HG03558 (cell line): Measurements from ENCODE around the gene SZRD1.

ENCODE experiments used
- ATAC-seq: cut with Tn5 transposase; IDR thresholded peaks from one replicate; pipeline ENCODE4 v1.9.1; 2021; ENCODE audit warnings: moderate number of reproducible peaks; ENCODE audit not compliant: unreplicated experiment; ENCODE audit errors: extremely low read depth

The SZRD1 gene

GRCh38 chr1:16393570-16394521 is 26.8 kb downstream of the SZRD1 start:
- ATAC-seq = no peak

- ATAC-seq = no peak
These were observed 27.9 kb downstream of the SZRD1 start for GRCh38 chr1:16394977-16395376.

DNA sequence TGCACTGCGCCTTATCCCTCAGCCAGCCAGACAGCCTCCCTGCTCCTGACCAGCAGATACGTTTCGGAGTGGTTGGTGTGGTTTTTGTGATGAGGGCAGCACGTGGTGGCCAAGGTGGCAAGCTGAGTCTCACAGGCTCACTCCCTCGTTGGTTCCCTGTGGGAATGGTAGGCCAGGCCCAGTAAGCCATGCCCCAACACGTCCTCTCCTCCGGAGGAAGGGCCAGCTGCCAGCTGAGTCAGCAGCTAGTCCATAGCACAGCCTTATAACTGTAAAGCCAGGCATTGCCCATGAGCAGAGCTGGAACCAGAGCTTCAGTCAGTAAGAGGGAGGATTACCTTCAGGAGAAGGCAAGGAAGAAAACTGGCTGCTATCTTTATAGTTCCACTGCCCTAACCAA is 29.5 kb downstream of the SZRD1 start:
- ATAC-seq = no peak

GRCh38 chr1:16397120-16397519 is 30.1 kb downstream of the SZRD1 start:
- no peak for ATAC-seq

GRCh38 chr1:16398371-16398953 is 31.4 kb downstream of the SZRD1 start:
- no peak for ATAC-seq

- no peak for ATAC-seq
These were observed 35.7 kb downstream of the SZRD1 start for GRCh38 chr1:16402742-16403141.

DNA sequence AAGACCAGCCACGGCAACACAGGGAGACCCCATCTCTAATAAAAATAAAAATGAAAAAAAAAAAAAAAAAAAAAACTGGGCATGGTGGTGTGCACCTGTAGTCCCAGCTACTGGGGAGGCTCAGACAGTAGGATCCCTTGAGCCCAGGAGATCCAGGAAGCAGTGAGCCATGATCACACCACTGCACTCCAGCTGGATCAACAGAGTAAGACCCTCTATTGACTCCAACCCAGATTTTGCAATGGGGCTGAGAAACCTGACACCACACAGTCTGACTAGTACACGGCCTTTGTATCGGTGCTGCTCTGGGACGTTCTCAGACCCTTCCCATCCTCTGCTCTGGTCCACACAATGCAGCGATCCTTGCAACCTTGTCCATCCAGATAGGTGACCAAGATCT is 38.4 kb downstream of the SZRD1 start:
- no peak for ATAC-seq

DNA sequence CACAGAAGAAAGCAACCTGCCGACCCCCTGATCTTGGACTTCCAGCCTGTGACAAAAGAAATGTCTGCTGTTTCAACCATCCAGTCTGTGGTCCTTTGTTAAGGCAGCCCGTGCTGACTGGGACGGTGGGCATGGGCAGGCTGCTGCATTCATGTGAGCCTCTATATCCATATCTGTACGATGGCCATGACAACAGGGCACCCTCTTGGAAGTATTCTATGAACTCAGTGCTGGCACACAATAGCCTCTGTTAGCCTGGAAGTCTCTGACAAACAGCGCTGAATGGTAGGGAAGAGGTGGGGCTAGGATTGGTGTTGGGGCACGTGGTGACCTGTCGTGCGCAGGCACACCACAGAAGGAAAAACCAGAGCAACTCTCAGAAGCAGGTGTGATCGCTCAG is 39.8 kb downstream of the SZRD1 start:
- ATAC-seq = no peak

GRCh38 chr1:16409536-16410152 is 42.6 kb downstream of the SZRD1 start:
- no peak for ATAC-seq

DNA sequence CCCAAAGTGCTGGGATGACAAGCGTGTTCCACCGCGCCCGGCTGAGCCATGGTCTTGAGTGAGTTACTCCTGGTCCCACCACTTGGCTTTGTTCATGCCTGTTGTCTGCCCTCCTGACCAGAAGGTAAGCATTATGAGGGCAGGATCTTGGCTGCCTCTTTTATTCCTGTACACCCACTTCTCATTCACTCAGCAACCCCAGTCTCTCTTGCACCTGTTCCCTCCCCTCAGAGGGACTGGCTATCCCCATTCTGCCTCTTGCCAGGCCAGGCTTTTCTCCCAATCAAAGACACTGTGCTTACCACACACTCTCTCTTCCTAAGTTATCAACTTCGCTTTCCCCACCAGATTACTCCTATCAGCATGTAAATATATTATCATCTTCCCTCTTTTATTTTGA is 43.8 kb downstream of the SZRD1 start:
- ATAC-seq = no peak

DNA sequence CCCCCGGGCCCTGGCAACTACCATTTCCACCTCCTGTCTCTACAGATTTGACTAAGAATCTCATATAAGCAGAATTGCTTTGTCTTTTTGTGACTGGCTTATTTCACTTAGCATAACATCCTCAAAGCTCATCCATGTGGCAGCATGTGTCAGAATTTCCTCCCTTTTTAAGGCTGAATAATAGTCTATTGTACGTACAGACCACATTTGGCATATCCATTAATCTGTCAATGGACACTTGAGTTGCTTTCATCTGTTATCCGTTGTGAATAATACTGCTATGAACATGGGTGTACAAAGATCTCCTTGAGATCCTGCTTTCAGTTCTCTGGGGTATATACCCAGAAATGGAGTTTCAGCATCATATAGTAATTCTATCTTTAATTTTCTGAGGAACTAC is 46.1 kb downstream of the SZRD1 start:
- no peak for ATAC-seq

DNA sequence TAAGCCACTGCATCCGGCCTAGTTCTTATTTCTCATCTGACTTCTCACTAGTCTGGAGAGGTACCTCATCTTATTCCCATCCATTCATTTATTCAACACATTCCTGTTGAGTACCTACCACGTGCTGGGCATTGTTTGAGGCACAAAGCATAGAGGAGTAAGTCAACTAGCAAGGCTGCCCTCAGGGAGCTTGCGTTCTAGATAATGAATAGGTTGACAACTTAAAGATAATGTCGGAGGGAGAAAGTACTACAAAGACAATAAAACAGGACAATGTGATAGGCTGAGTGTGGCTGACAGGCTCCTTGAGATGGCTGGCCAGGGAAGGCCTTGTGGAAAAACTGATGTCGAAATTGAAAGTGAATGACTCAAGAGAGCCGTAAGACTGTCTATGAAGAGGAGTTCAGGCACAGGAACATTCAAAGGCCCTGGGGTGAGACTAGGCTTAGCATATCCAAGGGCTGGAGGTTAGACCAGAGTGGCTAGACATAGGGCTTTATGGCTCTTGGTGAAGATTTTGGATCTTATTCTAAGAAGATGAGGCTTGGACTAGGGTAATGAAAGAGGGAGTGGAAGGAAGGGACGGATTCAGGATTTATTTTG is 51.9 kb downstream of the SZRD1 start:
- no peak for ATAC-seq

GRCh38 chr1:16420424-16421118 is 53.5 kb downstream of the SZRD1 start:
- no peak for ATAC-seq

DNA sequence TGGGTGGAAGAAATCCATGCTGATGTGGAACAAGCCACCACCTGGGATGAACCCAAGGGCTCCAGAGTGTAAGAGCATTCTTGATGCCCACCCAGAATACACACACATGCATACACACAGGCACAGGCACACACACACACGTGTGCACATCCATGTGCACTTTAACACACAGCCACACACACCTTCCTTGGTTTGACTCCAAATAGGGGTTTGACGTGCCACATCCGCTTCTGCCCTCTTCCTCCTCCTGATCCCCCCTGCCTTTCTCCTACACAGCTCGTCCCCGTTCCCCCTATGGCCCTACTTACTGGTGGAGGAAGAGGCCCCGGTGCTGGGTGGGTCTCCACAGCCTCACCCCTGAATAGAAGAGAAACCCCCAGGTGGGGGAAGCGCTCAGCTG is 54.2 kb downstream of the SZRD1 start:
- no peak for ATAC-seq

- ATAC-seq = no peak
These were observed 55.0 kb downstream of the SZRD1 start for GRCh38 chr1:16422041-16422440.

DNA sequence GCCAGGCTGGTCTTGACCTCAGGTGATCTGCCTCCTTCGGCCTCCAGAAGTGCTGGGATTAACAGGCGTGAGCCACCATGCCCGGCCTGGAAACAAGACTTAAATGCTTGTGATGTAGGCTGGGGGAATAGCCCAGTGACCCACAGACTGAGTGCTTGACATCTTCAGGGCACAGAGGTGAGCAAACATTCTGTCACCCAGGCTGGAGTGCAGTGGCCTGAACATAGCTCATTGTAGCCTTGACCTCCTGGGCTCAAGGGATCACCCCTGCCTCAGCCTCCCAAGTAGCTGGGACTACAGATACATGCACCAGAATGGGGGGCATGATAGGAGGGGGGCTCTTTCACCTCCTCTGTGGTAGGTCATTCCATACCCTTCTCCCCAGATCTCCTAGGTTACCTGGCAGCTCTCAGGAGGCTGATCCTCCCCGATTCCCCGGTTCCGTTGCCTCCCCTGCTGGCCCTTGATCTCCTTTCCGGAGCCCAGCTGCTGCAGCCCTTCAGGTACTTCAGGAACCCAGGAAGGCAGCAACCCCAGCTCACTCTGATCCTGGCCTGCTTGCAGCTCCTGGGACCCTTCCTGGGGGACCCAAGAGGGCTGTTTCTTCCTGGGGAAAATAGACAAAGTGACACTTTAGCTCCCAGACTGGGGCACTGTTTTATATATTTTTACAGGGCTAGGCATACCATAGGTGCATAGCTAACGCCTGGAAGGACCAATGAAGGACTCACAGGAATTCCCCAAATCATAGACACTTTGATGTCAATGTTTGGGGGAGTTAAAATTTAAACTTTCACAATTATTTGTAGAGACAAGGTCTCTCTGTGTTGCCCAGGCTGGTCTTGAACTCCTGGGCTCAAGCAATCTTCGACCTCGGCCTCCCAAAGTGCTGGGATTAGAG is 58.3 kb downstream of the SZRD1 start:
- ATAC-seq = no peak

DNA sequence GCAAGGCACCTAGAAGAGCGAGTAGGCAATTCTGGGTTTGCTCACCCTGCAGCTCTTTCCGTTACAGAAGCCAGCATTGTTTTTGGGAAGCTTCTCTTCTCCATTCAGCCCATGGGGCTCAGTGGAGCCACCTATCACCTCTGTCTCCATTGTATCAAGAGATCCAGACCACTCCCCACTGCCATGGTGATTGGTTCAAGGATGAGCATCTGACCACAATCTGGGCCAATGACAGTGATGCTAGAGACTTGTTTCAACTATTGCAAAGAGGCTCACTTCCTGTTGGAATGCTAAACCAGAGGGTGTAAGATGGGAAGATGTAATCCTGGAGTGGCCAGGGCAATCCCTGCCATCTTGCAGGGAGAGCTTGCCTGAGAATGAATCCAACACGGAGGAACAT is 63.6 kb downstream of the SZRD1 start:
- no peak for ATAC-seq

GRCh38 chr1:16433030-16433429 is 66.0 kb downstream of the SZRD1 start:
- ATAC-seq = no peak

- no peak for ATAC-seq
These were observed 67.0 kb downstream of the SZRD1 start for GRCh38 chr1:16434007-16434406.
